ENCODE data around the gene TUBA3C. TPM values are rescaled to one million over a fixed set of nuclear protein-coding genes. Genes with fewer than 3 reads are reported as not detected.
"Not testable (repeated sequence)": the region's sequence is repeated elsewhere in the genome, so short reads cannot be mapped to it uniquely, and the experiment has no call there.

TUBA3C gene
- total RNA-seq, 1 experiment from 2014 or later, result not detected

GRCh38 chr13:19176981-19177776 is 4.4 kb downstream of the TUBA3C start:
- H3K27ac ChIP-seq; H3K27me3 ChIP-seq; H3K4me1 ChIP-seq; H3K36me3 ChIP-seq; DNase-seq; H3K9me3 ChIP-seq (replicated peaks); H3K4me3 ChIP-seq: not testable (repeated sequence)

GRCh38 chr13:19173752-19174151 is 7.9 kb downstream of the TUBA3C start:
- DNase-seq, result no peak
- H3K27me3 ChIP-seq, result peaks cover 4% of the 10 kb centered on the region
- H3K9me3 ChIP-seq (replicated peaks), result no peaks in the 10 kb centered on the region
- H3K36me3 ChIP-seq, result no peaks in the 10 kb centered on the region
- H3K27ac ChIP-seq, result no peak overlapping the region
- H3K4me3 ChIP-seq, result no peak overlapping the region
- H3K4me1 ChIP-seq, result no peaks in the 10 kb centered on the region

- DNase-seq, result no peak
- no peak overlapping the region for H3K27ac ChIP-seq
- peaks cover 4% of the 10 kb centered on the region for H3K27me3 ChIP-seq
- H3K4me3 ChIP-seq, result no peak overlapping the region
- no peaks in the 10 kb centered on the region for H3K9me3 ChIP-seq (replicated peaks)
- no peaks in the 10 kb centered on the region for H3K4me1 ChIP-seq
- no peaks in the 10 kb centered on the region for H3K36me3 ChIP-seq
Observed at GRCh38 chr13:19172647-19173030, 9.0 kb downstream of the TUBA3C start.

GRCh38 chr13:19172007-19172646 is 9.5 kb downstream of the TUBA3C start:
- DNase-seq, result no peak
- Histone ChIP-seq H3K36me3 (no peaks in the 10 kb centered on the region), H3K27me3 (peaks cover 4% of the 10 kb centered on the region), H3K27ac (no peak overlapping the region), H3K9me3 (replicated peaks) (no peaks in the 10 kb centered on the region), H3K4me3 (no peak overlapping the region), H3K4me1 (no peaks in the 10 kb centered on the region)

GRCh38 chr13:19171563-19171962 is 10.1 kb downstream of the TUBA3C start:
- Histone ChIP-seq H3K27ac (no peak overlapping the region), H3K9me3 (replicated peaks) (no peaks in the 10 kb centered on the region), H3K4me3 (no peak overlapping the region), H3K4me1 (no peaks in the 10 kb centered on the region), H3K36me3 (no peaks in the 10 kb centered on the region), H3K27me3 (peaks cover 4% of the 10 kb centered on the region)
- DNase-seq, result no peak

GRCh38 chr13:19169991-19170390 is 11.6 kb downstream of the TUBA3C start:
- peaks cover 4% of the 10 kb centered on the region for H3K27me3 ChIP-seq
- H3K4me3 ChIP-seq, result no peak overlapping the region
- no peak overlapping the region for H3K27ac ChIP-seq
- DNase-seq, result no peak
- no peaks in the 10 kb centered on the region for H3K4me1 ChIP-seq
- no peaks in the 10 kb centered on the region for H3K9me3 ChIP-seq (replicated peaks)
- no peaks in the 10 kb centered on the region for H3K36me3 ChIP-seq

- H3K36me3 ChIP-seq, result no peaks in the 10 kb centered on the region
- H3K9me3 ChIP-seq (replicated peaks), result no peaks in the 10 kb centered on the region
- H3K4me3 ChIP-seq, result no peak overlapping the region
- DNase-seq, result no peak
- H3K27ac ChIP-seq, result no peak overlapping the region
- H3K27me3 ChIP-seq, result peaks cover 4% of the 10 kb centered on the region
- no peaks in the 10 kb centered on the region for H3K4me1 ChIP-seq
Observed at GRCh38 chr13:19169496-19169895, 12.1 kb downstream of the TUBA3C start.

GRCh38 chr13:19161308-19161707 is 20.3 kb downstream of the TUBA3C start:
- no peak for DNase-seq
- Histone ChIP-seq H3K4me1 (no peaks in the 10 kb centered on the region), H3K36me3 (no peaks in the 10 kb centered on the region), H3K27me3 (no peaks in the 10 kb centered on the region), H3K9me3 (replicated peaks) (no peaks in the 10 kb centered on the region), H3K4me3 (no peak overlapping the region), H3K27ac (no peak overlapping the region)

GRCh38 chr13:19159761-19160420 is 21.7 kb downstream of the TUBA3C start:
- Histone ChIP-seq H3K4me1 (no peaks in the 10 kb centered on the region), H3K27me3 (no peaks in the 10 kb centered on the region), H3K27ac (no peak overlapping the region), H3K36me3 (no peaks in the 10 kb centered on the region), H3K9me3 (replicated peaks) (no peaks in the 10 kb centered on the region), H3K4me3 (no peak overlapping the region)
- DNase-seq, result no peak

GRCh38 chr13:19159181-19159580 is 22.4 kb downstream of the TUBA3C start:
- Histone ChIP-seq H3K27ac (no peak overlapping the region), H3K27me3 (no peaks in the 10 kb centered on the region), H3K4me3 (no peak overlapping the region), H3K36me3 (no peaks in the 10 kb centered on the region), H3K9me3 (replicated peaks) (no peaks in the 10 kb centered on the region), H3K4me1 (no peaks in the 10 kb centered on the region)
- DNase-seq, result no peak

- Histone ChIP-seq H3K27ac (no peak overlapping the region), H3K9me3 (replicated peaks) (no peaks in the 10 kb centered on the region), H3K36me3 (no peaks in the 10 kb centered on the region), H3K27me3 (no peaks in the 10 kb centered on the region), H3K4me1 (no peaks in the 10 kb centered on the region), H3K4me3 (no peak overlapping the region)
- no peak for DNase-seq
Observed at GRCh38 chr13:19158526-19159174, 23.0 kb downstream of the TUBA3C start.

GRCh38 chr13:19158006-19158405 is 23.6 kb downstream of the TUBA3C start:
- Histone ChIP-seq H3K4me3 (no peak overlapping the region), H3K27ac (no peak overlapping the region), H3K4me1 (no peaks in the 10 kb centered on the region), H3K27me3 (no peaks in the 10 kb centered on the region), H3K9me3 (replicated peaks) (no peaks in the 10 kb centered on the region), H3K36me3 (no peaks in the 10 kb centered on the region)
- no peak for DNase-seq

GRCh38 chr13:19157461-19157860 is 24.2 kb downstream of the TUBA3C start:
- no peak overlapping the region for H3K27ac ChIP-seq
- no peaks in the 10 kb centered on the region for H3K4me1 ChIP-seq
- no peak overlapping the region for H3K4me3 ChIP-seq
- DNase-seq, result no peak
- no peaks in the 10 kb centered on the region for H3K27me3 ChIP-seq
- no peaks in the 10 kb centered on the region for H3K36me3 ChIP-seq
- no peaks in the 10 kb centered on the region for H3K9me3 ChIP-seq (replicated peaks)

- Histone ChIP-seq H3K27ac (no peak overlapping the region), H3K36me3 (no peaks in the 10 kb centered on the region), H3K27me3 (no peaks in the 10 kb centered on the region), H3K4me3 (no peak overlapping the region), H3K9me3 (replicated peaks) (no peaks in the 10 kb centered on the region), H3K4me1 (no peaks in the 10 kb centered on the region)
- no peak for DNase-seq
Observed at GRCh38 chr13:19156013-19156825, 25.4 kb downstream of the TUBA3C start.

Measured in SJCRH30 (cell line).